IPS DF 4.7 (cell line): ENCODE measurements around the gene MTMR3.
"Not testable (repeated sequence)": the region's sequence is repeated elsewhere in the genome, so short reads cannot be mapped to it uniquely, and the experiment has no call there.

Experiments
- DNase-seq: peaks from one replicate; pipeline ENCODE4 v3.0.0-alpha.2; 2013; ENCODE audit warnings: low spot score; ENCODE audit errors: extremely low read depth

MTMR3 gene

GRCh38 chr22:29958170-29958569, 75.2 kb downstream of the MTMR3 start:
- DNase-seq, result no peak

GRCh38 chr22:29964776-29965175, 81.8 kb downstream of the MTMR3 start:
- no peak for DNase-seq

GRCh38 chr22:29967461-29967860, 84.5 kb downstream of the MTMR3 start:
- no peak for DNase-seq

GRCh38 chr22:29971607-29972006, 88.6 kb downstream of the MTMR3 start:
- DNase-seq, result no peak

- no peak for DNase-seq
Measured at GRCh38 chr22:29972121-29972520, 89.1 kb downstream of the MTMR3 start.

GRCh38 chr22:29973269-29973668, 90.3 kb downstream of the MTMR3 start:
- DNase-seq, result no peak

GRCh38 chr22:29973680-29974079, 90.7 kb downstream of the MTMR3 start:
- DNase-seq, result not testable (repeated sequence)

GRCh38 chr22:29975494-29975893, 92.5 kb downstream of the MTMR3 start:
- no peak for DNase-seq

- DNase-seq, result no peak
Measured at GRCh38 chr22:29977107-29977506, 94.1 kb downstream of the MTMR3 start.

GRCh38 chr22:29979777-29980321, 96.9 kb downstream of the MTMR3 start:
- no peak for DNase-seq

- DNase-seq, result no peak
Measured at GRCh38 chr22:29983296-29983917, 100.4 kb downstream of the MTMR3 start.

- DNase-seq, result no peak
Measured at GRCh38 chr22:29985912-29986311, 102.9 kb downstream of the MTMR3 start.

- DNase-seq, result no peak
Measured at GRCh38 chr22:29987137-29987536, 104.2 kb downstream of the MTMR3 start.

GRCh38 chr22:29988719-29989118, 105.7 kb downstream of the MTMR3 start:
- no peak for DNase-seq

GRCh38 chr22:29989446-29989845, 106.5 kb downstream of the MTMR3 start:
- no peak for DNase-seq

GRCh38 chr22:29992341-29993275, 109.6 kb downstream of the MTMR3 start:
- no peak for DNase-seq

- DNase-seq, result no peak
Measured at GRCh38 chr22:29994027-29994715, 111.2 kb downstream of the MTMR3 start.

GRCh38 chr22:29994943-29995342, 112.0 kb downstream of the MTMR3 start:
- DNase-seq, result no peak

- DNase-seq, result no peak
Measured at GRCh38 chr22:29997107-29997506, 114.1 kb downstream of the MTMR3 start.

- DNase-seq, result no peak
Measured at GRCh38 chr22:29997516-29997915, 114.5 kb downstream of the MTMR3 start.

- DNase-seq, result no peak
Measured at GRCh38 chr22:29998627-29999384, 115.8 kb downstream of the MTMR3 start.
